ACHN (cell line): Measurements from ENCODE around the gene KCNG2.
"Not testable (repeated sequence)": the region's sequence is repeated elsewhere in the genome, so short reads cannot be mapped to it uniquely, and the experiment has no call there.

Source experiments
- DNase-seq: peaks from one replicate; pipeline ENCODE4 v3.0.0-alpha.2; 2015
- in situ Hi-C: cut with HindIII; loops from 2 replicates; pipeline ENCODE4 v1.10.0; 2017; ENCODE audit warnings: low sequenced_read_pairs, low pct_ligation_motif_present, low pct_unique_long_range_greater_than_20kb

Gene KCNG2

GRCh38 chr18:79797518-79798345, at the start of gene KCNG2:
Gene KCNG2 (plus strand): TSS chr18:79797938. CDS start chr18:79863668, 65,730 bp downstream.
- no peak for DNase-seq
- in situ Hi-C loops: no loop called here

GRCh38 chr18:79748321-79749180, 49.2 kb upstream of the KCNG2 start:
- in situ Hi-C loops: no loop called here
- DNase-seq: no peak

DNA sequence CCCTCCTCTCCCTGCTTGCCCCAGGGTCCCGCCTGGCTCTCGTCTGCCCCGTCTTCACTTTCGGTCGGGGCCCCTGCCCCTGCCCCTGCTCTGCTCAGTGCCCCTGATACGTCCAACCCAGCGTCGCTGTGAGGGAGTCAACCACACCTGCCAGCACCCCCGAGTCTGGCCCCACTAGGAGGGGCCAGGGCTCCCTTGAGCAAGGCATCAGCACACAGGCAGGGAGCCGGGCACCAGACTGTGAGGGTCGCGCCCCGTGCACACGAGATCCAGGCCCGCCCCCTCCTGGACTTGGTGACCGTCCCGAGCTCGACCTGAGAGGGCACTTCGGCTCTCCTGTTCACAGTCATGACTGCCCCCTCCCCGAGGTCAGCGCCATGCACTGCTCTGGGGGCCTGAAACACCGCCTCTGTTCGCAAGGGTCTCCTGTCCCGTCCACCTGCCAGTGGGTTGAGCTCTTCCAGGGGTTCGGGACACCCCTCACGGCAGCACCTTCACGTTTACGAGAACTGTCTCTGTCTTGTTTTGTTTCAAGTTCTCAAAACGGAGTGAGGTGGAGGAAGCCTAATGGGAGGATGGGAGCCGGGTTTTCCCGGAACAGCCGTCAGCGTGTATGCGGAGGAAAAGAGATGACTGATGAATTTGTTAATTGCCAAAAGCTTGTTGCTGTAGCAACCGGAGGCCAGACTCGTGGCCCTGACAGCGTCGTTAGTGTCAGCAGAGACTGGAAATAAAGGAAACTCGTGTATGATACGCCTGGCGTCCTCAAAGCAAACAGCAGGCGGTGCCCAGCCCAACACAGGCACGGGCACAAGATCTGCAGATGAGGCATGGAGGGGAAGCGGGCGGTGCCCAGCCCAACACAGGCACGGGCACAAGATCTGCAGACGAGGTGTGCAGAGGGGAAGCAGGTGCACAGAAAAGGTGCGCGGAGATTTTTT, 48.2 kb upstream of the KCNG2 start:
- in situ Hi-C loops: no loop called here
- no peak for DNase-seq

- DNase-seq: no peak
- in situ Hi-C loops: no loop called here
Observed at GRCh38 chr18:79750980-79751571, 46.7 kb upstream of the KCNG2 start.

- DNase-seq, in situ Hi-C loops: not testable (repeated sequence)
Observed at GRCh38 chr18:79751918-79752578, 45.7 kb upstream of the KCNG2 start.

GRCh38 chr18:79752946-79753345, 44.8 kb upstream of the KCNG2 start:
- DNase-seq, in situ Hi-C loops: not testable (repeated sequence)

DNA sequence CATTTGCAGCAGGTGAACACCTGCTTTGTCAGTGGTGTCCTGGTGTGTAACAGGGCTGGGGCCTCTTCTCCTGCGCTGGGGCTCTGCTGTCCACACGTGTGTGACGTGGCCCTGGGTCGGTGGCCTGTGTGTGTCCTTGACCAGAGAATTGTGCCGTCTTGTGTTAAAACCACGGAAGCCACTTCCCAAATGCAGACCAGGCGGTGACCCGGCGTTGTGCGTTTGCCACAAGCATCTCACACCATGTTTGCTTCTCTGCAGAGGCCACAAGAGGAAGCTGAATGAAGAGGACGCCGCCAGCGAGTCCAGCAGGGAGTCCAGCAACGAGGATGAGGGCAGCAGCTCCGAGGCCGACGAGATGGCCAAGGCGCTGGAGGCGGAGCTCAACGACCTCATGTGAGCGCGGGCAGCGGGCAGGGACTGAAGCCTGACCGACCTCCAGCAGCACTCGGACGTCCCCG, 44.3 kb upstream of the KCNG2 start:
- no peak for DNase-seq
- in situ Hi-C loops: no loop called here

DNA sequence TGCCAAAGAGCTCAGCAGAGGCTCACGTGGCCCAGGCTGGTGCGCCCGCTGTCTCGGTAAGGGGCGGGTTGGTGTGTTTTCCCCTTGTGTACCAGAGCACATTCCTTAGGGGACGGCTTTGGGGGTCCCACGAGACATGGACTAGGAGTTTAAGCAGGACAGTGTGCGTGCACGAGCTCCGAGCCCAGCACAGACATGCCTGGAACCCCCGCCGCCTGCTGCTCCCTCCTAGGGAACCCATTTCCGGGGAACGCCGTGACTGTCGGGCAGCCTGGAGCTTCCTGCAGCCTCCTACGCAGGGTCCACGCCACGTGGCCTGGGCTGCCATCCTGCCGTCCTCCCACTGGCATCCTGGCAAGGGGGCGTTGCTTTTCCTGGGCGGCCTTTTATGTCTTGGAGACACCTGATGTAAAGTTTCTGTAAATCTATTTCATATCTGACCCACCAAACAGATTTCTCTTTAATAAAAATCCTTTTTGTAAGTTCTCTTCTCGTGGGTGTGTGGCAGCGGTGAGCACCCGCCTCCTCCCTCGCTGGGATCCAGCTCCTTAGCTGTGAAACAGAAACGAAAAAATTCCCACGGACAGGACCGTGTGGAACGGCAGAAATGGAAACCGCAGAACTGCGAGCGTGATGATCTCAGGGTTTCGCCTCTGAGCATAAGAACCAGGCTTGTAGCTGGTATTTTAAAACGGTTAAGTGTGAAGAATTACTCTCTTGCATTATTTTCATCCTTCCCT, 43.5 kb upstream of the KCNG2 start:
- in situ Hi-C loops: no loop called here
- no peak for DNase-seq

- DNase-seq: no peak
- in situ Hi-C loops: no loop called here
Observed at GRCh38 chr18:79754831-79755351, 42.8 kb upstream of the KCNG2 start.

- in situ Hi-C loops: no loop called here
- DNase-seq: no peak
Observed at GRCh38 chr18:79755496-79756142, 42.1 kb upstream of the KCNG2 start.

DNA sequence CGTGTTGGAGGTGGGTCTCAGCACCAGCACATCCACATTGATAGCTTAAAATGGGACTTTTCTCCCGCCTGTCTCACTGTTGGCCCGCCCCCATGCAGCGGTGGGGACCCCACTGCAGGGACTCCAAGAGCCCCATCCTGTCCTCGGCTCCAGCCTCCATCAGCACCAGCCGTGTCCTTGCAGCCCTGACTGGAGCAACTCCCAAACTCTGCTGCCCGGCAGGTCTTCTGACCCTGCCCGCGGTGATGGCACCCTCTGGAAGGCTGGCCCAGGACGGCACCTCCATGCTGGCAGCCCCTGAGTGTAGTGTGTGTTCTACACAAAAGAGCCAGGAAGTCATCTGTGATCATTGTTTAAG, 41.6 kb upstream of the KCNG2 start:
- DNase-seq: no peak
- in situ Hi-C loops: no loop called here

DNA sequence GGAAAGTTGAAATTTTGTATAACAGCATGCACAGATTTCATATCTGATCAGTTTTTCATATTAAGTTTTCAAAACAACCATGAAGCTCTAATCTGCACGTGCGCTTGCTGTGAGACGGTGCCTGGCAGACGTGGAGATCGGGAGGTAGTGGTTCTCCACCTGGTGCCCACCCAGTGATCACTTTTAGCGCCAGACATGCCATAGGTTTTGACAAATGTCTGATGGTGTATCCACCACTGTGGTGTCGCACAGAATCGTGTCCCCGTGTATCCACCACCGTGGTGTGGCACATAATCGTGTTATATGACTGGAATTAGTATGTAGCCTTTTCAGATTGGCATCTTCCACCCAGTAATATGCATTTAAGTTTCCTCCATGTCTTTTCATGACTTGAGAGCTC, 40.9 kb upstream of the KCNG2 start:
- in situ Hi-C loops: no loop called here
- DNase-seq: no peak

- in situ Hi-C loops: no loop called here
- no peak for DNase-seq
Observed at GRCh38 chr18:79760348-79760747, 37.4 kb upstream of the KCNG2 start.

- in situ Hi-C loops: no loop called here
- DNase-seq: no peak
Observed at GRCh38 chr18:79760881-79761280, 36.9 kb upstream of the KCNG2 start.

DNA sequence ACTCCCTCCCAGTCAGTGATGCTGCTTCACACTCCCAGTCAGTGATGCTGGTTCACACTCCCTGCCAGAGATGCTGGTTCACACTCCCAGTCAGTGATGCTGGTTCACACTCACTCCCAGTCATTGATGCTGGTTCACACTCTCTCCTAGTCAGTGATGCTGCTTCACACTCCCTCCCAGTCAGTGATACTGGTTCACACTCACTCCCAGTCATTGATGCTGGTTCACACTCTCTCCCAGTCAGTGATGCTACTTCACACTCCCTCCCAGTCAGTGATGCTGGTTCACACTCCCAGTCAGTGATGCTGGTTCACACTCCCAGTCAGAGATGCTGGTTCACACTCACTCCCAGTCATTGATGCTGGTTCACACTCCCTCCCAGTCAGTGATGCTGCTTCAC, 34.3 kb upstream of the KCNG2 start:
- no peak for DNase-seq
- in situ Hi-C loops: no loop called here

GRCh38 chr18:79764131-79764530, 33.6 kb upstream of the KCNG2 start:
- in situ Hi-C loops: no loop called here
- no peak for DNase-seq
